Measurements from ENCODE around the gene EXOC8. TPM values are rescaled to one million over a fixed set of nuclear protein-coding genes. Genes with fewer than 3 reads are reported as not detected.
A peak's percentile ranks its signal among the peaks of the same experiment; 100 is the strongest.

EXOC8 gene
- total RNA-seq, 2 donors from 2014 or later = 10.6 to 12.9 TPM

- intact Hi-C loops (cut with DNase I) = no loop called here
- DNase-seq = peak in 1 of 4 donors; percentile 15
- no peaks in the 10 kb centered on the region for H3K36me3 ChIP-seq (replicated peaks in 1 of 2; ENCODE audit: insufficient read depth in 1 of 2, low read depth in 2 of 2)
- 0% methylated on average over 4 to 30 of the region's 32 CpGs for WGBS, 2 donors
- no peaks in the 10 kb centered on the region for H3K9me3 ChIP-seq
- H3K4me1 ChIP-seq = peaks cover 49% of the 10 kb centered on the region
- no peaks in the 10 kb centered on the region for H3K27me3 ChIP-seq
- H3K27ac ChIP-seq = peak overlapping the region; percentile 70 to 97 (median 94)
- H3K4me3 ChIP-seq = peak overlapping the region; percentile 76 to 92
- peak; percentile 0 for ATAC-seq
- TF ChIP-seq CTCF (IDR thresholded peaks at IDR 0.05) (no peak), POLR2A (IDR thresholded peaks at IDR 0.05) (no peak)
These were observed 595 bp downstream of the EXOC8 start for GRCh38 chr1:231337043-231337471.

GRCh38 chr1:231335663-231336602 lies 1.7 kb downstream of the EXOC8 start:
- Histone ChIP-seq H3K27ac (no peak overlapping the region), H3K4me1 (peaks cover 49% of the 10 kb centered on the region)

GRCh38 chr1:231334952-231335351 lies 2.7 kb downstream of the EXOC8 start:
- Histone ChIP-seq H3K27ac (no peak overlapping the region), H3K36me3 (replicated peaks in 1 of 2; ENCODE audit: insufficient read depth in 1 of 2, low read depth in 2 of 2) (no peaks in the 10 kb centered on the region), H3K4me3 (no peak overlapping the region), H3K27me3 (no peaks in the 10 kb centered on the region), H3K4me1 (peaks cover 49% of the 10 kb centered on the region), H3K9me3 (no peaks in the 10 kb centered on the region)
- ATAC-seq (no peak), DNase-seq (no peak)
- TF ChIP-seq POLR2A (IDR thresholded peaks at IDR 0.05) = no peak
- no peak for TF ChIP-seq CTCF (IDR thresholded peaks at IDR 0.05)
- 75 to 84% methylated on average over 6 of the region's 6 CpGs for WGBS, 2 donors
- intact Hi-C loops (cut with DNase I) = no loop called here

More at GRCh38 chr1:231335663-231336602, 1.7 kb downstream of the EXOC8 start:
- Histone ChIP-seq H3K36me3 (replicated peaks in 1 of 2; ENCODE audit: insufficient read depth in 1 of 2, low read depth in 2 of 2) (no peaks in the 10 kb centered on the region), H3K9me3 (no peaks in the 10 kb centered on the region), H3K27me3 (no peaks in the 10 kb centered on the region), H3K4me3 (peak overlapping the region in 1 of 2 donors; percentile 92)
- 32 to 39% methylated on average over 16 to 21 of the region's 21 CpGs for WGBS, 2 donors
- intact Hi-C loops (cut with DNase I) = no loop called here
- no peak for TF ChIP-seq CTCF (IDR thresholded peaks at IDR 0.05)
- no peak for TF ChIP-seq POLR2A (IDR thresholded peaks at IDR 0.05)
- ATAC-seq = no peak
- no peak for DNase-seq

GRCh38 chr1:231334079-231334666 lies 3.5 kb downstream of the EXOC8 start:
- Histone ChIP-seq H3K4me3 (peak overlapping the region in 1 of 2 donors; percentile 1), H3K27me3 (no peaks in the 10 kb centered on the region), H3K36me3 (replicated peaks in 1 of 2; ENCODE audit: insufficient read depth in 1 of 2, low read depth in 2 of 2) (no peaks in the 10 kb centered on the region), H3K27ac (no peak overlapping the region), H3K9me3 (no peaks in the 10 kb centered on the region), H3K4me1 (peaks cover 42% of the 10 kb centered on the region)
- ATAC-seq (no peak), DNase-seq (no peak)
- intact Hi-C loops (cut with DNase I) = no loop called here
- WGBS, 2 donors = 14 to 34% methylated on average over 1 of the region's 1 CpG
- TF ChIP-seq POLR2A (IDR thresholded peaks at IDR 0.05) = no peak
- TF ChIP-seq CTCF (IDR thresholded peaks at IDR 0.05) = no peak

Data from body of pancreas (tissue), 4 donors.